CD4-positive, alpha-beta T cell treated with Interferon alpha-2 for 1 hour (primary cell): ENCODE measurements around the gene CIC.
"Not testable (repeated sequence)": the region's sequence is repeated elsewhere in the genome, so short reads cannot be mapped to it uniquely, and the experiment has no call there.

ENCODE experiments used
- DNase-seq, 2 donors: peaks; one replicate each; pipeline ENCODE4 v3.0.0-alpha.2; 2020 to 2022

CIC gene

GRCh38 chr19:42315024-42315423, 46.0 kb downstream of the CIC start:
- DNase-seq, result no peak

- no peak for DNase-seq
Measured at GRCh38 chr19:42316223-42317211, 47.5 kb downstream of the CIC start.

GRCh38 chr19:42317535-42317934, 48.5 kb downstream of the CIC start:
- DNase-seq, result no peak

GRCh38 chr19:42322305-42322704, 53.3 kb downstream of the CIC start:
- no peak for DNase-seq

- no peak for DNase-seq
Measured at GRCh38 chr19:42323473-42323851, 54.4 kb downstream of the CIC start.

- peak in 1 of 2 donors; percentile 33 for DNase-seq
Measured at GRCh38 chr19:42323852-42324654, 55.0 kb downstream of the CIC start.

- no peak for DNase-seq
Measured at GRCh38 chr19:42324655-42325307, 55.7 kb downstream of the CIC start.

GRCh38 chr19:42325308-42325895, 56.4 kb downstream of the CIC start, which contains the start of gene MEGF8:
TSS of gene MEGF8 (plus strand) at chr19:42325635. CDS start at chr19:42326244, 609 bp downstream.
- peak; percentile 99 for DNase-seq

- DNase-seq, result peak in 1 of 2 donors; percentile 27
Measured at GRCh38 chr19:42325896-42326771, 57.1 kb downstream of the CIC start.

GRCh38 chr19:42326969-42327368, 57.9 kb downstream of the CIC start:
- no peak for DNase-seq

- DNase-seq, result no peak
Measured at GRCh38 chr19:42327381-42327780, 58.3 kb downstream of the CIC start.

GRCh38 chr19:42328106-42328505, 59.1 kb downstream of the CIC start:
- no peak for DNase-seq

GRCh38 chr19:42328854-42329253, 59.8 kb downstream of the CIC start:
- no peak for DNase-seq

GRCh38 chr19:42330241-42330711, 61.2 kb downstream of the CIC start:
- DNase-seq, result no peak

- not testable (repeated sequence) for DNase-seq
Measured at GRCh38 chr19:42331333-42331732, 62.3 kb downstream of the CIC start.

GRCh38 chr19:42332059-42332458, 63.0 kb downstream of the CIC start:
- no peak for DNase-seq

GRCh38 chr19:42333018-42333417, 64.0 kb downstream of the CIC start:
- no peak for DNase-seq

GRCh38 chr19:42333975-42334696, 65.1 kb downstream of the CIC start:
- DNase-seq, result no peak

- DNase-seq, result no peak
Measured at GRCh38 chr19:42334697-42335373, 65.8 kb downstream of the CIC start.

- DNase-seq, result no peak
Measured at GRCh38 chr19:42335374-42335936, 66.4 kb downstream of the CIC start.
